MCF 10A (cell line): ENCODE measurements around the gene SH3RF2. TPM values are rescaled to one million over a fixed set of nuclear protein-coding genes. Genes with fewer than 3 reads are reported as not detected.

Source experiments
- BruUV-seq: library from RNA; stranded (reverse); fragments of 400-500 nt; replicated peaks from 2 replicates; lab custom pipeline; 2021; lab: Mats Ljungman, UMichigan
- CTCF ChIA-PET: fragments of 300-600 bp; sonication (Branson Sonifier 250); formaldehyde crosslinking; extraction: SDS; loops from one replicate; lab custom pipeline; 2021; ENCODE audit warnings: antibody characterized with exemption, inconsistent platforms; lab: Yijun Ruan, JAX
- POLR2A ChIA-PET: fragments of 300-600, 350-650 bp; sonication (Branson Sonifier 250); formaldehyde crosslinking; extraction: SDS; loops from one replicate; lab custom pipeline; 2020; ENCODE audit warnings: antibody characterized with exemption, inconsistent platforms; lab: Yijun Ruan, JAX
- DNase-seq: peaks from one replicate; pipeline ENCODE4 v3.0.0-alpha.2; 2018; ENCODE audit not compliant: unreplicated experiment
- H3K27ac Mint-ChIP-seq: one replicate; pipeline ENCODE4 v1.8.0; 2022; ENCODE audit warnings: mild to moderate bottlenecking, low read depth, mixed read lengths; ENCODE audit not compliant: unreplicated experiment
- H3K27me3 Mint-ChIP-seq: one replicate; pipeline ENCODE4 v1.8.0; 2022; ENCODE audit warnings: mixed read lengths; ENCODE audit not compliant: insufficient read depth, unreplicated experiment
- H3K36me3 Mint-ChIP-seq: one replicate; pipeline ENCODE4 v1.8.0; 2022; ENCODE audit warnings: mild to moderate bottlenecking, moderate library complexity, mixed read lengths; ENCODE audit not compliant: insufficient read depth, unreplicated experiment
- H3K4me1 Mint-ChIP-seq: one replicate; pipeline ENCODE4 v1.8.0; 2022; ENCODE audit warnings: mixed read lengths; ENCODE audit not compliant: insufficient read depth, unreplicated experiment
- H3K4me3 Mint-ChIP-seq: one replicate; pipeline ENCODE4 v1.8.0; 2022; ENCODE audit warnings: mild to moderate bottlenecking, moderate library complexity, mixed read lengths; ENCODE audit not compliant: unreplicated experiment
- H3K9me3 Mint-ChIP-seq: one replicate; pipeline ENCODE4 v1.8.0; 2022; ENCODE audit warnings: mixed read lengths; ENCODE audit not compliant: unreplicated experiment
- intact Hi-C: fragments of 100-400 bp; cut with micrococcal nuclease; formaldehyde crosslinking; loops from 2 replicates; pipeline ENCODE4 v1.14.1; 2022
- total RNA-seq: library from RNA; stranded (reverse); gene quantifications from 2 replicates; pipeline ENCODE4 v1.2.3, GENCODE V29; 2022
- TF ChIP-seq, protein P1 (sequence below): fragments of 200-600 bp; IDR thresholded peaks from one replicate; pipeline ENCODE4 v1.8.0; 2022; ENCODE audit warnings: antibody characterized with exemption, mild to moderate bottlenecking; ENCODE audit not compliant: unreplicated experiment

Gene SH3RF2
- total RNA-seq, 1 experiment from 2014 or later, result 29.6 TPM

DNA sequence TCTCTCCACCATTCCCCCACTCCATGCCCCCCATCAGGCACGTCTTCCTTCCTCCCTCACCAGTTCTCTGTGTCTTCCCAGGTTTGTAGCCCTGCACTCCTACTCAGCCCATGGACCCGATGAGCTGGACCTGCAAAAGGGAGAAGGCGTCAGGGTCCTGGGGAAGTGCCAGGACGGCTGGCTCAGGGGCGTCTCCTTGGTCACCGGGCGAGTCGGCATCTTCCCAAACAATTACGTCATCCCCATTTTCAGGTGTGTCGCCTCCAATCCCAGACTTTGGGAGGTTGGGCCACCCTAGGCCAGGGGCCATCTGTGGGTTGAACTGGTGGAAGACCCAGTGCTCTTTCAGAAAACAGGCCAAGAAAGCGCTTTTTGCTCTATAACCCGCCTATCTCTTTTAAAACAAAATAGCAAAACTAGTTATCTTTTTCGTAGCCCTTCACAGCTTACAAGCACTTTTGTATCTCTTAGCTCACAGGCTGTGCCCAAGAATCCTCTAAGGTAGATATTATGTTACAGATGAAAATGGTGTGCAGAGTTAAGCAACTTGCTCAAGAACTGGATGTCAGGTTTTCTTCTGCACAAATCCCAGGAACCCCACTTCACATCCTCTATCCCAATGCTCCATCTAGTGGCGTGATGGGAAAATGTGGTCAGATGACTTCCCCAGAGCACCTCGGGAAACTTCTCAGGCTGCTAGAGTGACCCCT is 112.8 kb downstream of the SH3RF2 start:
- H3K36me3 Mint-ChIP-seq, result peaks cover 48% of the 10 kb centered on the region

DNA sequence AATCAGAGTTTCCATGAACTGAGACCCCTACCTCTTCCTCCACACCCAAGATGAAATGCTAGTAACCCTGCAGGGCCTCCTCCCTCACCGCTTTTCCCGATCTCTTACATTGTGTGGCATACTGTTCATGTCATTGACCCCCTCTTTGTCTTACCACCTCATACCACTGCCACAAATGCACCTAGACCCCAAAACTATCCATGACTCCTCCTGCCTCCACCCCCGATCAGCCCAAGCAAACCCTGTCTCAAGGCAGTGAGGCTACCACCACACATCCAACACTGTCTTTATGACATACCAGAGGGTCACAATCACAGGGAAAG is 113.3 kb downstream of the SH3RF2 start:
- CTCF ChIA-PET, result interaction anchor here (0.6 to 10.3 kb wide), 26 partner anchors 9 to 1823 kb away, joined by 3 to 144 read pairs (median 4); no protein-coding TSS in a partner anchor
- Mint-ChIP-seq H3K4me1 (peaks cover 26% of the 10 kb centered on the region), H3K4me3 (no peak overlapping the region), H3K9me3 (peaks cover 2% of the 10 kb centered on the region), H3K27ac (peak overlapping the region; percentile 4), H3K36me3 (peaks cover 50% of the 10 kb centered on the region), H3K27me3 (no peaks in the 10 kb centered on the region)
- intact Hi-C loops, result loop anchor here (1.0 to 5.0 kb wide), 8 partner anchors 113 to 1847 kb away; partner anchors contain the start of genes PRELID2 and SH3RF2
- POLR2A ChIA-PET, result interaction anchor here (0.8 to 0.9 kb wide), 3 partner anchors 42 to 113 kb away, joined by 3 to 4 read pairs (median 3); no protein-coding TSS in a partner anchor
- BruUV-seq, result no TSS peak
- TF ChIP-seq, protein P1, sequence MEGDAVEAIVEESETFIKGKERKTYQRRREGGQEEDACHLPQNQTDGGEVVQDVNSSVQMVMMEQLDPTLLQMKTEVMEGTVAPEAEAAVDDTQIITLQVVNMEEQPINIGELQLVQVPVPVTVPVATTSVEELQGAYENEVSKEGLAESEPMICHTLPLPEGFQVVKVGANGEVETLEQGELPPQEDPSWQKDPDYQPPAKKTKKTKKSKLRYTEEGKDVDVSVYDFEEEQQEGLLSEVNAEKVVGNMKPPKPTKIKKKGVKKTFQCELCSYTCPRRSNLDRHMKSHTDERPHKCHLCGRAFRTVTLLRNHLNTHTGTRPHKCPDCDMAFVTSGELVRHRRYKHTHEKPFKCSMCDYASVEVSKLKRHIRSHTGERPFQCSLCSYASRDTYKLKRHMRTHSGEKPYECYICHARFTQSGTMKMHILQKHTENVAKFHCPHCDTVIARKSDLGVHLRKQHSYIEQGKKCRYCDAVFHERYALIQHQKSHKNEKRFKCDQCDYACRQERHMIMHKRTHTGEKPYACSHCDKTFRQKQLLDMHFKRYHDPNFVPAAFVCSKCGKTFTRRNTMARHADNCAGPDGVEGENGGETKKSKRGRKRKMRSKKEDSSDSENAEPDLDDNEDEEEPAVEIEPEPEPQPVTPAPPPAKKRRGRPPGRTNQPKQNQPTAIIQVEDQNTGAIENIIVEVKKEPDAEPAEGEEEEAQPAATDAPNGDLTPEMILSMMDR, result no peak
- DNase-seq, result no peak

More for the DNA sequence above, 112.8 kb downstream of the SH3RF2 start:
- Mint-ChIP-seq H3K4me1 (peaks cover 31% of the 10 kb centered on the region), H3K4me3 (no peak overlapping the region), H3K9me3 (peaks cover 7% of the 10 kb centered on the region), H3K27me3 (no peaks in the 10 kb centered on the region), H3K27ac (peak overlapping the region; percentile 4)
- POLR2A ChIA-PET, result interaction anchor here (0.6 to 0.9 kb wide), 3 partner anchors 20 to 105 kb away, joined by 3 to 4 read pairs (median 3); no protein-coding TSS in a partner anchor
- intact Hi-C loops, result loop anchor here (1.0 to 5.0 kb wide), 8 partner anchors 113 to 1847 kb away; partner anchors contain the start of genes PRELID2 and SH3RF2
- peak; percentile 91 for DNase-seq
- TF ChIP-seq, protein P1, result peak; percentile 90
- CTCF ChIA-PET, result interaction anchor here (0.6 to 10.3 kb wide), 35 partner anchors 9 to 1822 kb away, joined by 3 to 144 read pairs (median 4); partner anchors contain the start of genes PRELID2 and TCERG1
- BruUV-seq, result no TSS peak

DNA sequence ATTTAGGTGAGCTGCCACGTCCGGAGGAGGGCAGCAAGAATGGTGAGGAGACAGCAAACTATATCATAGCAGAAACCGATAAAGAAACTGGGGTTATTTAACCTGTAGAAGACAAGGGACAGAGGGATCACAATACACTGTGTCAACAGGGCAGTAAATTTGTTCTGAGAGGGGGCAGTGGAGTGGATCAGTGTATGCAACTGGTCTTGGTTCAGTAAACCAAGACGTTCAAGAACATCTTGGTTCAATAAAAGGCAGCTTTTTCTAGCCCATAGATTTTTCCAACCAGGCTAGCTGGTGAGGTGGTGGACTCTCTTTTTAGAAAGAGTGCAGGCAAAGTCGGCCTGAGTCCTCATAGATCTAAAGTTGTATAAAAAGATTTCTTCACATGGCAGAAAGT is 113.7 kb downstream of the SH3RF2 start:
- no peak for DNase-seq
- H3K9me3 Mint-ChIP-seq, result no peaks in the 10 kb centered on the region
- ChIA-PET CTCF (interaction anchor here (0.6 to 10.3 kb wide), 30 partner anchors 9 to 1846 kb away, joined by 3 to 144 read pairs (median 4); partner anchors contain the start of gene PRELID2), POLR2A (interaction anchor here (0.8 kb wide), 1 partner anchor 113 kb away, joined by 3 read pairs; no protein-coding TSS in a partner anchor)
- intact Hi-C loops, result no loop called here
- H3K4me3 Mint-ChIP-seq, result no peak overlapping the region
- peak overlapping the region; percentile 4 for H3K27ac Mint-ChIP-seq
- TF ChIP-seq, protein P1, result no peak
- H3K4me1 Mint-ChIP-seq, result peaks cover 24% of the 10 kb centered on the region
- H3K27me3 Mint-ChIP-seq, result no peaks in the 10 kb centered on the region
- BruUV-seq, result no TSS peak
- H3K36me3 Mint-ChIP-seq, result peaks cover 49% of the 10 kb centered on the region

DNA sequence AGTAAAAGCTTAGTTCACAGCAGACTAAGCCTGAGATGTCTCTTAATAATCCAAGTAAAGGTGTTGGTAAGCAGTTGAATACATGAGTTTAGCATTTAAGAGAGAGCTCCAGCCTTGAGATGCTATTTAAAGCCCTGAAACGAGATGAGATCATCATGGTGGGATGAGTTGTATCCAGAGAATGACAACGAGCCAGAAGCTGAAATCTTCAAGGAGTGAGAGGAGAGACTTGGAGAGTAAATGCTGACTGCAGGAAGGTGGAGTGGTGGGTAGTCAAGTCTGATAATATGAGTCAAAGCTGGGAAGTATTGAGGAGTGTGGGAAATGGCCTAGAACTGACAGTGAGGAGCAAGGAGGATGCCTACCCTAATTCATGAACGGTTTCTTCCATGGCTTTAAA is 115.3 kb downstream of the SH3RF2 start:
- no peak overlapping the region for H3K27ac Mint-ChIP-seq
- peaks cover 24% of the 10 kb centered on the region for H3K4me1 Mint-ChIP-seq
- H3K9me3 Mint-ChIP-seq, result no peaks in the 10 kb centered on the region
- no peak for DNase-seq
- intact Hi-C loops, result no loop called here
- peaks cover 59% of the 10 kb centered on the region for H3K36me3 Mint-ChIP-seq
- ChIA-PET POLR2A (interaction anchor here (0.5 to 1.0 kb wide), 4 partner anchors 11 to 1695 kb away, joined by 3 to 4 read pairs (median 3); no protein-coding TSS in a partner anchor), CTCF (interaction anchor here (0.6 to 10.3 kb wide), 16 partner anchors 11 to 1847 kb away, joined by 3 to 144 read pairs (median 4); partner anchors contain the start of gene PRELID2)
- no peaks in the 10 kb centered on the region for H3K27me3 Mint-ChIP-seq
- H3K4me3 Mint-ChIP-seq, result no peak overlapping the region
- TF ChIP-seq, protein P1, result no peak
- BruUV-seq, result no TSS peak
